ENCODE data around the gene PRDM8.
A peak's percentile ranks its signal among the peaks of the same experiment; 100 is the strongest.

Gene PRDM8

GRCh38 chr4:80202190-80202711, 4.9 kb downstream of the PRDM8 start:
- DNase-seq: peak in 1 of 2 donors; percentile 71

- no peak for DNase-seq
These were observed 5.6 kb downstream of the PRDM8 start for GRCh38 chr4:80202741-80203553.

- no peak for DNase-seq
These were observed 7.2 kb downstream of the PRDM8 start for GRCh38 chr4:80204433-80205011.

GRCh38 chr4:80206111-80206510, 8.8 kb downstream of the PRDM8 start:
- DNase-seq: no peak

- no peak for DNase-seq
These were observed 9.3 kb downstream of the PRDM8 start for GRCh38 chr4:80206521-80207171.

- DNase-seq: no peak
These were observed 9.9 kb downstream of the PRDM8 start for GRCh38 chr4:80207172-80207583.

- no peak for DNase-seq
These were observed 10.4 kb downstream of the PRDM8 start for GRCh38 chr4:80207664-80208063.

- no peak for DNase-seq
These were observed 11.5 kb downstream of the PRDM8 start for GRCh38 chr4:80208610-80209339.

GRCh38 chr4:80209340-80209701, 12.0 kb downstream of the PRDM8 start:
- no peak for DNase-seq

- no peak for DNase-seq
These were observed 13.2 kb downstream of the PRDM8 start for GRCh38 chr4:80210549-80210948.

GRCh38 chr4:80213117-80213815, 16.0 kb downstream of the PRDM8 start:
- DNase-seq: no peak

GRCh38 chr4:80215449-80216052, 18.2 kb downstream of the PRDM8 start:
- DNase-seq: peak in 1 of 2 donors; percentile 80

- no peak for DNase-seq
These were observed 18.9 kb downstream of the PRDM8 start for GRCh38 chr4:80216100-80216761.

GRCh38 chr4:80219301-80220025, 22.2 kb downstream of the PRDM8 start:
- DNase-seq: no peak

- DNase-seq: no peak
These were observed 23.4 kb downstream of the PRDM8 start for GRCh38 chr4:80220711-80221110.

GRCh38 chr4:80221161-80221560, 23.9 kb downstream of the PRDM8 start:
- DNase-seq: peak in 1 of 2 donors; percentile 36

GRCh38 chr4:80225595-80225994, 28.3 kb downstream of the PRDM8 start:
- no peak for DNase-seq

GRCh38 chr4:80226094-80226493, 28.8 kb downstream of the PRDM8 start:
- DNase-seq: no peak

GRCh38 chr4:80228460-80228859, 31.2 kb downstream of the PRDM8 start:
- no peak for DNase-seq

GRCh38 chr4:80229128-80229527, 31.8 kb downstream of the PRDM8 start:
- DNase-seq: no peak

- DNase-seq: no peak
These were observed 32.3 kb downstream of the PRDM8 start for GRCh38 chr4:80229590-80229989.

All from hippocampal formation (tissue), 2 donors.